A549 (cell line): ENCODE data around the gene IDH2.

Experiments used
- CBX8 ChIP-seq: fragments of 200-600 bp; sonication (generic); IDR thresholded peaks from 2 replicates; pipeline ENCODE4 v1.6.1; 2016
- CTCF ChIP-seq: fragments of >200 bp; sonication (Bioruptor Twin); formaldehyde crosslinking; IDR thresholded peaks from 3 replicates; pipeline ENCODE4 v1.5.1; 2016
- FOXS1 ChIP-seq: fragments of 250-450 bp; sonication (Bioruptor Pico); IDR thresholded peaks from 2 replicates; pipeline ENCODE4 v1.5.0; 2020; ENCODE audit warnings: mild to moderate bottlenecking, moderate library complexity
- MAX ChIP-seq: IDR thresholded peaks from 2 replicates; pipeline ENCODE4 v1.6.1; 2012
- MYC ChIP-seq: IDR thresholded peaks from 2 replicates; pipeline ENCODE4 v1.6.1; 2012; ENCODE audit warnings: mild to moderate bottlenecking, inconsistent platforms, low read length, improper control_type of control experiment, borderline replicate concordance
- NPAS2 ChIP-seq: fragments of 250-450 bp; sonication (Bioruptor Pico); IDR thresholded peaks from 2 replicates; pipeline ENCODE4 v1.8.0; 2022; ENCODE audit warnings: mild to moderate bottlenecking, moderate library complexity, borderline replicate concordance
- PHF8 ChIP-seq: fragments of 200-600 bp; sonication (generic); IDR thresholded peaks from 2 replicates; pipeline ENCODE4 v1.6.1; 2016; ENCODE audit warnings: low read depth, mild to moderate bottlenecking, antibody characterized with exemption, moderate library complexity, borderline replicate concordance
- POLR2A ChIP-seq: IDR thresholded peaks from 2 replicates; pipeline ENCODE4 v1.6.1; 2012; ENCODE audit warnings: mild to moderate bottlenecking, low read length
- SMC3 ChIP-seq: fragments of >200 bp; sonication (Bioruptor Twin); formaldehyde crosslinking; IDR thresholded peaks from 3 replicates; pipeline ENCODE4 v1.6.1; 2018; ENCODE audit warnings: inconsistent platforms
- ZSCAN20 ChIP-seq: fragments of 250-450 bp; sonication (Bioruptor Pico); IDR thresholded peaks from 2 replicates; pipeline ENCODE4 v1.8.0; 2022; ENCODE audit warnings: mild to moderate bottlenecking, moderate library complexity

- TF ChIP-seq NPAS2 (CRISPR knock-in tag) = no peak
- TF ChIP-seq ZSCAN20 = no peak
- no peak for TF ChIP-seq CTCF
- no peak for TF ChIP-seq MAX
- no peak for TF ChIP-seq POLR2A
- TF ChIP-seq MYC = no peak
- TF ChIP-seq SMC3 = no peak
- no peak for TF ChIP-seq CBX8
- TF ChIP-seq FOXS1 (CRISPR knock-in tag) = no peak
- TF ChIP-seq PHF8 = no peak
These were observed 21.4 kb downstream of the IDH2 start for GRCh38 chr15:90080818-90081393.
